Activated naive CD8-positive, alpha-beta T cell treated with anti-CD3 and anti-CD28 coated beads for 36 hours (primary cell): ENCODE results near the gene IFNA5. TPM values are rescaled to one million over a fixed set of nuclear protein-coding genes. Genes with fewer than 3 reads are reported as not detected.

Source experiments
- DNase-seq: peaks from one replicate; pipeline ENCODE4 v3.0.0; 2021
- H3K27ac Mint-ChIP-seq: one replicate; pipeline ENCODE4 v1.8.0; 2022; ENCODE audit warnings: mild to moderate bottlenecking, moderate library complexity, mixed read lengths
- H3K27me3 Mint-ChIP-seq: one replicate; pipeline ENCODE4 v1.8.0; 2022; ENCODE audit warnings: mild to moderate bottlenecking, mixed read lengths
- H3K36me3 Mint-ChIP-seq: one replicate; pipeline ENCODE4 v1.8.0; 2021; ENCODE audit warnings: mild to moderate bottlenecking, mixed read lengths
- H3K4me1 Mint-ChIP-seq: one replicate; pipeline ENCODE4 v1.8.0; 2021; ENCODE audit warnings: mixed read lengths
- H3K4me3 Mint-ChIP-seq: one replicate; pipeline ENCODE4 v1.8.0; 2022; ENCODE audit warnings: mild to moderate bottlenecking, moderate library complexity, mixed read lengths
- H3K9me3 Mint-ChIP-seq: one replicate; pipeline ENCODE4 v1.8.0; 2022; ENCODE audit warnings: mixed read lengths
- total RNA-seq, 2 experiments: library from RNA; stranded (reverse); gene quantifications; one replicate each; pipeline ENCODE4 v1.2.3, GENCODE V29; 2021

The IFNA5 gene
- total RNA-seq: not detected

DNA sequence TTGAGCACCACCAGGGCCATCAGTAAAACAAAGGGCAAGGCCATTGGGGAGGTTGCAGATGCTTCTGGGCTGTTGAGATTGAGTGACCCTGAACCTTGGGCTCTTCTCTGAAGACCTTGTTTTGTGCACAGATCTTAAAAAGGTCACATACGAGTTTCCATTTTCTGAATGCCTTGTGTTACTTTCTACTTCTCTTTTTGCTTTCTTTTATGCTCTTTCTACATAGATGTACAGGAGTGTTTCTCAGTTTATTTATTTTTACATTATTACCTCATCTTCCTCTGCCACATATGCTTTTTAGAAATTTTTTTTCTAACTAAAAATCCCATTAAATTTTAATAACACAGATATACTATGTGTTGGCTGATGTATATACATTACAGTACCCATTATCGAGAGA is at the start of gene IFNA5:
IFNA5 (minus strand) TSS at position 101 of the 400 bp plus-strand sequence; CDS start at position 44, 57 bp downstream.
- Mint-ChIP-seq H3K4me3 (no peak within 1 kb of the TSS), H3K4me1 (no peaks in the 10 kb centered on the region), H3K36me3 (no peaks in the 10 kb centered on the region), H3K27ac (no peak within 1 kb of the TSS), H3K9me3 (no peaks in the 10 kb centered on the region), H3K27me3 (peaks cover 51% of the 10 kb centered on the region)
- no peak for DNase-seq

DNA sequence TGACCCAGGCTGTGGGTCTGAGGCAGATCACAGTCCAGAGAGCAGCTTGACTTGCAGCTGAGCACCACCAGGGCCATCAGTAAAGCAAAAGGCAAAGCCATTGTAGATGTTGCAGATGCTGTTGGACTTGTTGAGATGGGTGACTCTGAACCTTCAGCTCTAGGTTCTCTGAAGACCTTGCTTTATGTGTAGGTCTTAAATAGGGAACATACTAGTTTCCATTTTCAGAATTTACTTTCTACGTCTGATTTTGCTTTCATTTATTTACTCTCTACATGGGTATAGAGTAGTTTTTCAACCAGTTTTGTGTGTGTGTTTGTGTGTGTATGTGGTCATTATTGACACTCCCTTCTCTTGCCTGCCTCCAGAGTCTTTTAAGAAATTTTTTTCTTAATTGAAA is 45.7 kb upstream of the IFNA5 start, which contains the start of gene IFNA6:
IFNA6 (minus strand) TSS at position 101 of the 400 bp plus-strand sequence; CDS start at position 101, 0 bp downstream.
- DNase-seq: no peak
- no peak within 1 kb of the TSS for H3K4me3 Mint-ChIP-seq
- no peak within 1 kb of the TSS for H3K27ac Mint-ChIP-seq
- no peaks in the 10 kb centered on the region for H3K4me1 Mint-ChIP-seq
- peaks cover 12% of the 10 kb centered on the region for H3K27me3 Mint-ChIP-seq
- H3K9me3 Mint-ChIP-seq: peaks cover 6% of the 10 kb centered on the region
- H3K36me3 Mint-ChIP-seq: peaks cover 6% of the 10 kb centered on the region

DNA sequence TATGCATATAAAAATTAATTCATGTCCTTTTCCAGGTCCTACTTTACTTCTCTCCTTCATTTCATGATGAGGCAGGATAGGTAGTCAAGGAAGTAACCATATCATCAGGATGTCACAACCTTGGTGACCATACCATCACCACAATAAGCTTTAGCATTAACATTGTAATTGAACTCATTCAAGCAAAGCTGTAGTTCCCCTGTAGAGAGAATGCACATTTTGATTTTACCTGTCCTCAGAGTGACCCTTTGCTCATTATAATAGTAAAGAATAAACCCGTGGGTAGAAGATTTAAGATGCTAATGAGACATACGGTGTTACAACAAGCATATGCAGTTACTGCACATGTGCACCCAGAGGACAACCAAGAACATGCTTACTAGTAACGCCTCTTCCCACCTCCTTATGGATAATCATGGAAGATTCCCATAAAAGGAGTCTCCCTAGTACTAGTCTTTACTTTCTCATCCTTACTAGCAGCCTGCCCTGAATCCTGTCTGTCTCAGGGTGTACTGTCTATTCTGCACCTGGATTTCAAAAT is 43.4 kb upstream of the IFNA5 start:
- no peak for DNase-seq
- no peaks in the 10 kb centered on the region for H3K36me3 Mint-ChIP-seq
- no peak overlapping the region for H3K4me3 Mint-ChIP-seq
- no peaks in the 10 kb centered on the region for H3K9me3 Mint-ChIP-seq
- no peak overlapping the region for H3K27ac Mint-ChIP-seq
- peaks cover 22% of the 10 kb centered on the region for H3K27me3 Mint-ChIP-seq
- H3K4me1 Mint-ChIP-seq: no peaks in the 10 kb centered on the region

DNA sequence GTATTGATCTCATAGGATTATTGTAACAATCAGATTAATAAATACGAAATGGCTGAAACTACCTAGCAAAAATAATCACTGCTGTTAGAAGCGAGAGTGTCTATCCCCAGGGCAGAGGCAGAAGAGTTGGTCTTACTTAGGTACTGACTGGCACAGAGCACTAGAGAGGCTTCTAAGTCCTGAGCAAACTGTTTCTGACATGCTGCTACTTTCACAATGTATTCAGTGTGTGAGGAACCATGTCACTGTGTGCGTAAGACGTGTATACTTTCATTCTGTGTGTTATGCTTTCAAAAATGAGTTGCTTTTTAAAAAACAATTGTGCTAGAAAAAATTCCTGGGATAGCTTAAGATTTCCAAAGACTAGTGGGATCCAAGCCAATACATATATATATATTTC is 35.6 kb upstream of the IFNA5 start:
- H3K36me3 Mint-ChIP-seq: no peaks in the 10 kb centered on the region
- peaks cover 27% of the 10 kb centered on the region for H3K27me3 Mint-ChIP-seq
- no peaks in the 10 kb centered on the region for H3K9me3 Mint-ChIP-seq
- H3K4me3 Mint-ChIP-seq: no peak overlapping the region
- no peak for DNase-seq
- H3K27ac Mint-ChIP-seq: no peak overlapping the region
- peaks cover 10% of the 10 kb centered on the region for H3K4me1 Mint-ChIP-seq

DNA sequence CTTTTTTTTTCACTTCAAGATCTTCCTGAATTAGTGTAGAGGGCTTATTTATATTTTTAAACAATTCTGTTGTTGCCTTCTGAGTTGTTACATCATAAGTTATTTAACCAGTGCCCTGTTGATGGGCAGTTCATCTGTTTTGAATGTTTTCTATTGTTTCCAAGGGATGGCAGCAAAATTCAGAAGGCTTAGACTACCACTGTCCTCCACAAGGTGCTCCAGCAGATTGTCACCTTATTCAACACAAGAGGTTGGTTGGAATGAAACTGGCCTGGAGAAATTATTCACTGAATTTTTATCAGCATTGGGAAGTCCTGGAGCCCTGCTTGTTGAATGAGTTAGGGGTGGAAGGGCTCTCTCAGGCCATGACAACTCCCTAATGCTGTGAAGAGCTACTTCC is 31.3 kb upstream of the IFNA5 start:
- H3K4me1 Mint-ChIP-seq: peaks cover 37% of the 10 kb centered on the region
- H3K27me3 Mint-ChIP-seq: no peaks in the 10 kb centered on the region
- no peak overlapping the region for H3K4me3 Mint-ChIP-seq
- H3K9me3 Mint-ChIP-seq: peaks cover 3% of the 10 kb centered on the region
- H3K36me3 Mint-ChIP-seq: peaks cover 24% of the 10 kb centered on the region
- DNase-seq: no peak
- H3K27ac Mint-ChIP-seq: peak overlapping the region; percentile 22

DNA sequence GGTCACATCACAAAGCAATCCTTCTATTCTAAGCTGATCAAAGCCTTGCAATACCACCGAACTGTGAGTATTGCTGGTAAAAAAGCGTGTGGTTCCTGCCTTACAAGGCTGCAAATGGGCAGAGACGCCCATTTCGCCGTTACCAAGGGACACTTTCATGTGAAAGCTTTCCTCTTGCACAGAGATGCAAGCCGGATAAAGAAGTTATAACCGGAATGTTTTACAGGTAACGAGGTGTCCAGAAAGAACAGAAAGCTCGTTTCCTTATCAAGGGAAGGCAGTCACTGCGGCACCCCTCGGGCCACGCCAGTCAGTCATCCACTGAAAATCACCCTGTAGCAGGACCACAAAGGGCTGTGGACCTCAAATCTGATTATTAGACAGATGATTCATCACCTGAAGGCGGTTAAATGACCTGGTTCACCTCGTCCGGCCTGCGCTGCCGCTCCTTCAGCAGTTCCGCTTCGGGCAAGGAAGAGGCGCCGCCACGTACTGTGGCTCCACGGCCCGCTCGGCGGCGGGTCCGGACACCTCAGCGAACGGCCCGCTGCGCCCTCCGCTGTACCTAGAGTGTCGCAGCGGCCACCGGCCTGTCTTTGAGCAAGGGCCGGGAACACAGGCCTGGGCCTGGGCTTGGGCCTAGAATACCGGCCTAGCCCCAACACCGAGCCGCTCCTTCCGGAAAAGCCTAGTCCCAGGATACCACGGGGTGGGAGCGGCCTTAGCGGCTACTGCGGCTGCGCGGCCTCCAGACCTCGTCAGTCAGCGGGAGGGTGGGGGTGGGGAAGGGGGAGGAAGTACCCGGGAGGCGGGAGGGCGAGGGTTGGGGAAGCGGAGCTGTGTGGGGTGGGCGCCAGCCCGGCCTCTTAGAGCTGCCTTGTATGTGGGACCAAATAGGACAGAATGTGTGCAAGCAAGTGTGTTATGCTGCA is 29.9 kb upstream of the IFNA5 start, which contains the start of gene KLHL9:
KLHL9 (minus strand) TSS at position 704 of the 932 bp plus-strand sequence; CDS start at position 159, 545 bp downstream.
- Mint-ChIP-seq H3K36me3 (peaks cover 27% of the 10 kb centered on the region), H3K4me3 (peak within 1 kb of the TSS; percentile 88), H3K27me3 (no peaks in the 10 kb centered on the region), H3K27ac (peak within 1 kb of the TSS; percentile 88), H3K4me1 (peaks cover 45% of the 10 kb centered on the region), H3K9me3 (peaks cover 3% of the 10 kb centered on the region)
- peak; percentile 84 for DNase-seq

DNA sequence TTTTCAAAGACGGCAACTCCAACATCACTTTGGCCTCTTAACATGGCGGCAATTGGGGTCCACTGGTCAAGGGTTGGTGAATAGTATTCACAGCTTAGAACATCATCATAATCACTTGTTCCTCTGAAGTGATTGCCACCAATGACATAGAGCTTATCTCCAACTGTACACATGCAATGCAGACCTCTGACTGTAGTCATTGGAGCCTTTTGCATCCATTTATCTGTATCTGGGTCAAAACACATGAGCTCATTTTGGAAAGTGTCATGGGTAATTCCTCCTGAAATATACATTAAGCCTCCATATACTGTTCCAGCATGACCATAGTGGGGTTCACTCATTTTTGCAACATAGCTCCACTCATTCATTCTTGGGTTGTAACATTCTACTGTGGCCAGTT is 28.1 kb upstream of the IFNA5 start:
- no peak for DNase-seq
- Mint-ChIP-seq H3K4me3 (peak overlapping the region; percentile 88), H3K36me3 (peaks cover 27% of the 10 kb centered on the region), H3K27me3 (no peaks in the 10 kb centered on the region), H3K27ac (no peak overlapping the region), H3K4me1 (peaks cover 52% of the 10 kb centered on the region), H3K9me3 (peaks cover 3% of the 10 kb centered on the region)

DNA sequence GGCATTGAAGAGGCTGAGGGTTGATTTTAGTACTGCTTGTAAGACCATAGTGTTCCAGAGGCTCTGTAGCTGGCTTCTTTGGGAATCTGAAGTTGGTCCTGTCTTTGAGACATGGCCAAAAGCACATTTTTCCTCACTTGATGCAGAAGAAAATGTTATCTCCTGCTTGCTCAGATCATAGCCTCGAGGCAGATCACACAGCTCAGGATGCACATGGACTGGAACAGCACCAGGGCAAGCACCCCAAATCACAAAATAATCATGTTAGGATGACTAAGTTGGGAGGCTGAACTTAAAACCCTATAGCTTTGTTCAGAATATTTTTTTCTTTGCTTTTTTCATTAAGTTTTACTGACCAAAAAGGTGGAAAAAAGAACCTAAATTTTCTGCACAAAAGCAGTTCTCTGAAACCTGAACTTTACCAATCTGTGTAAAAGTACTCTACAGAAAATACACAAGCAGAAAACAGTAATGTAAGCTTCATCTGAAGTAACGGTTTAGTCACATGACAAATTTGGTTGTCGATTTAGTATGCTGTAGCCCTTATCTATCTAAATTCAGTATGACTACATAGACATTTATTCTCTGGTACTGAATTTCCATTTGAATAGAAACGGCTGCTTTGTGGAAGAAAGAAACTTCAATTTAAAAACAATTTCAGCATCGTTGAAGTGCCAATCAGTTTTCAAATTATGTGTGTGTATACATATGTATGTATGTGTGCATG is 26.7 kb upstream of the IFNA5 start:
- Mint-ChIP-seq H3K4me3 (peak overlapping the region; percentile 22), H3K4me1 (peaks cover 62% of the 10 kb centered on the region)

DNA sequence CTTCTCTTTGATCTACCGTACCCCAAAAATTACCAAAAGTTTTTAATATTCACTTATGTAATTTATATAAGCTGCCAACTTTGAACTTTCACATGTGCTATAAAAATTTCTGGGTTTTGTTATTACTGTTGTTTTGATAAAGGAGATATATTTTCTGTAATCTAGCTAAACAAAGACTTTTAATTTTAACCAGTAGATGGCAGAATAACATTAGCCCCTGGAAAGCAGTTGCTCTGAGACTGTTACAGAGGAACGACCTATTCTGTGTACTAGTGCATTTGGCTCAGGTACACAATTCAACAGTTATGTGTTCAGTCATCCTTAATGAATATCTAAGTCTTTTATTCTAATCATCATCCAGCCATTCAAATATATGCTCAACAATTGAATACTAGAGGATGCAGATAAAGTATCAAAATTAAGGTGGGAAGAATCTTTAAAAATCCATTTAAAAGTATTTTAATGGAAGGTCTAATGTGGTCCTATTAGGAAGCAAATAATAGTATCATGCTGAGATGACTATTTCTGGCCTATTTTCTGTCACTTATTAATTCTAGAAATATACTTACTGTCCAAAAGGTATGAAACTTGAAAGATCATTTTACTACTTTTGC is 21.5 kb upstream of the IFNA5 start:
- no peak for DNase-seq
- H3K4me1 Mint-ChIP-seq: peaks cover 37% of the 10 kb centered on the region
- no peaks in the 10 kb centered on the region for H3K27me3 Mint-ChIP-seq
- H3K4me3 Mint-ChIP-seq: no peak overlapping the region
- H3K27ac Mint-ChIP-seq: no peak overlapping the region
- H3K9me3 Mint-ChIP-seq: no peaks in the 10 kb centered on the region
- H3K36me3 Mint-ChIP-seq: peaks cover 11% of the 10 kb centered on the region

More for the DNA sequence above, 26.7 kb upstream of the IFNA5 start:
- Mint-ChIP-seq H3K27me3 (no peaks in the 10 kb centered on the region), H3K36me3 (peaks cover 29% of the 10 kb centered on the region), H3K27ac (no peak overlapping the region), H3K9me3 (peaks cover 3% of the 10 kb centered on the region)
- no peak for DNase-seq

DNA sequence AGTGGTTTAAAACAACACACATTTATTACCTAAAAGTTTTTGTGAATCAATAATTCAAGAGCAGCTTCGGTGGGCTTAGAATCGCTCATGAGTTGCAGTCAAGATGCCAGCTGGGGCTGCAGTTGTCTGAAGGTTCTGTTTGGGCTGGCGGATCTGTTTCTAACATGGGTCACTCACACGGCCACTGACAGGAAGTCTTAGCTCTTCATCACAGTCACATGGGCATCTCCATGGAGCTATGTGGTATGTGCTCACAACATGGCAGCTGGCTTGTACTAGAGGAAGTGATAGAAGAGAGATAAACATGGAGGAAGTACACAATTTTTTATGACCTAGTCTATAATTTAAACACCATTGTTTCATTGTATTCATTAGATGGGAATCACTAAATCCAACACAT is 18.9 kb upstream of the IFNA5 start:
- Mint-ChIP-seq H3K4me3 (no peak overlapping the region), H3K27me3 (no peaks in the 10 kb centered on the region), H3K27ac (no peak overlapping the region), H3K4me1 (peaks cover 32% of the 10 kb centered on the region), H3K9me3 (no peaks in the 10 kb centered on the region), H3K36me3 (peaks cover 8% of the 10 kb centered on the region)
- DNase-seq: no peak

DNA sequence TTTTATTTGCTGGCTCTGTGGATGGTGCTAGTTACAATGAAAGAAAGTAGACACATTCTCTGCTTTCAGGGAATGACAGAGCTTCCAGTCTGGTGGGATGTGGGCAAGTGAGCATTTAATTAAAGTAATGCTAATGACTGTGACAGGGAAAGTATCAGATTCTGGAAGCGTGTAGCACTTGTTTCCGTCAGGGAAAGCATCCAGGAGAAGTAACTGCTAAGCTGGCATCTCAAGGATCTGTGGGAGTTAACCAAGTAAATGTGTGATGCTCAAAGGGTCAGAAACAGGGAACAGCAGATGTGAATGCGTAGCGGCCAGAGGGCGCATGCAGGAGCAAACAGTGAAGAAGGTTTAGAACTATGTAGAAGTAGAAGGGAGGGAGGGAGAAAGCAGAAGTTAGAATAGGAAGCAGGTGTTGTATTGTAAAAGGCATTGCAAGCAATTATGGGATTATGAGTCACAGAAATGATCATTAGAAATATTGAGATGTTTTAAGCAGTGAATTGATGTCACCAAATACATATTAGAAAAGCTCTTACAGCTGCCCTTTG is 17.9 kb upstream of the IFNA5 start:
- no peak for DNase-seq
- Mint-ChIP-seq H3K27ac (no peak overlapping the region), H3K4me1 (peaks cover 33% of the 10 kb centered on the region), H3K9me3 (no peaks in the 10 kb centered on the region), H3K4me3 (no peak overlapping the region), H3K36me3 (peaks cover 8% of the 10 kb centered on the region), H3K27me3 (no peaks in the 10 kb centered on the region)

DNA sequence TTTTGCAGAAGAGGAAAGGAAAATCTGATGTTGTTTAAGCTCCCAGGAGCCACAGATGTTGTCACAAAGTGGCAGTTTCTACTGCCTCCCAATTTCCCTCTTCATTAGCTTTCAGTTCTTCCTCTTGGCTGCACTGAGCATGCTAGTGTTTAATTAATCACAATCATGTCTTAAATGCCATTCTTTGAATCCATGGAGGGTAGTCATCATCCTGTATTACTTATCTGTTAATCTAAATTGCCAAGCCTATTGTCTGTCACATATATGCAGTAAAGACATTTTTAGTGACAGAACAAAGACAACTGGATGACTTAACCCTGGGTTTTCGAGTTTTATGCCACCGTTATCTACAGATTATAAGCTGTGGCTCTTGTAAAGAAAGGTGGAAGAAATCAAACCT is 15.4 kb upstream of the IFNA5 start:
- H3K27me3 Mint-ChIP-seq: no peaks in the 10 kb centered on the region
- no peaks in the 10 kb centered on the region for H3K9me3 Mint-ChIP-seq
- H3K4me1 Mint-ChIP-seq: peaks cover 22% of the 10 kb centered on the region
- DNase-seq: no peak
- H3K4me3 Mint-ChIP-seq: no peak overlapping the region
- peaks cover 6% of the 10 kb centered on the region for H3K36me3 Mint-ChIP-seq
- H3K27ac Mint-ChIP-seq: no peak overlapping the region

DNA sequence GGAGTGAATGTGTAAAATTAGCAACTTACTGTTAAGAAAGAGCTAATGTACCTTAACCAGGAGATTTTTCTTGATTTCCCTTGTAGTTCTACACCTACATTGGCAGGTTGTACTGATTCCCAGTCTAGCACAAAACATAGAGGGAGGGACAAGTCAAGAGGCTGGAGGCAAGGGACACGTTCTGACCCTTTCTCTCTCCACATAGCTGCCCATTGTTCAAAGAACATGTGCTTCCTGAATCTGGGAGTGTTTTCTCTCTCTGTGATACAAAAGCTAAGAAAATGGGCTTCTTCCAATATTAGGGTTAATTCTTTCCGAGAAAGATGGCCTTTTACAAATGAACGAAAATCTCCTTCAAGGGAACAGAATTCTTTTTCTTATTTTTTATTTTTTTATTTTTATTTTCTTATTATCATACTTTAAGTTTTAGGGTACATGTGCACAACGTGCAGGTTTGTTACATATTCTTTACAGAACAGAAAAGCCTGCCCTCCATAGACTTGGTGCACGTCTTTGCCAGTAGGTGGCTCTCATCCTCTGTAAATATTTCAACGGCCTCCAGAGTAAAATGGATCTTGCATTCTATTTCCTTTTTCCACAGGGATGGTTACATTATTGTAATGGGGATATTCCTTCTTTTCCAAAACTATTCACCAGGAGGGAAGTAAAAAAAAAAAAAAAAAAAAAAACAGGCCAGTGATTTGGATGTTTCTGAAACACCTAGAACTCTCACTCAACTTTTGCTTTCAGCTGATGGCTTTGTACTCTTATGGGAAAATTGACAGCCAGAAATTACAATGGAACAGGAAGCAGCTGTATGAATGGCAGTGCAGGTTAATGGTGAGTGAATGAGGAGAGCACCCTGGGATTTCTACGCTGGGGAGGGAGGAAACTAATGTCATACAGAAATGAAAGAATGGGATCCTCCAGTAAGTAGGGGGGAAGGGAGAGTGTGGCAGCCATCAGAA is 13.1 kb upstream of the IFNA5 start:
- H3K4me1 Mint-ChIP-seq: peaks cover 17% of the 10 kb centered on the region
- H3K4me3 Mint-ChIP-seq: no peak overlapping the region
- no peaks in the 10 kb centered on the region for H3K27me3 Mint-ChIP-seq
- DNase-seq: no peak
- no peak overlapping the region for H3K27ac Mint-ChIP-seq
- H3K9me3 Mint-ChIP-seq: no peaks in the 10 kb centered on the region
- no peaks in the 10 kb centered on the region for H3K36me3 Mint-ChIP-seq

DNA sequence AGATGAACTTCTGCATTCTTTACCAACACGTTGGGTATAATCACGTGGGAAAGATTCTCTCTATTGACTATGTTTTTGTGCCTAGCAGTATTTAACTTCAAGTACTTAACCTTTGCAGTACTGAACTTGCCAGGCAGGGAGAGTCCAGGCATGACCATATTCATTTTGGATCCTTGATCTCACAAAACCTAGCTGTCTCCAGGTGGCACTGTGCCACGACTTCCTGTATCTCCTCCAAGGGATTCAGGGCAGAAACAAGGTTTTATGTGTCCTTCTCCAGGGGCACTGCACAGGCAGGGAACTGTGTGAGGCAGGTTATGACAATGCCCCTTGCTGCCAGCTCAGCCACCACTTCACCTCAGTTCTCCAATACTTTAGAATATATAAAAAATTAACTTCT is 11.7 kb upstream of the IFNA5 start:
- no peaks in the 10 kb centered on the region for H3K9me3 Mint-ChIP-seq

More for the DNA sequence above, 11.7 kb upstream of the IFNA5 start:
- no peak for DNase-seq
- peaks cover 17% of the 10 kb centered on the region for H3K4me1 Mint-ChIP-seq
- no peak overlapping the region for H3K4me3 Mint-ChIP-seq
- H3K36me3 Mint-ChIP-seq: no peaks in the 10 kb centered on the region
- no peaks in the 10 kb centered on the region for H3K27me3 Mint-ChIP-seq
- H3K27ac Mint-ChIP-seq: no peak overlapping the region
